ENCODE data around the gene CST9.
"Not testable (repeated sequence)": the region's sequence is repeated elsewhere in the genome, so short reads cannot be mapped to it uniquely, and the experiment has no call there.

Gene CST9

DNA sequence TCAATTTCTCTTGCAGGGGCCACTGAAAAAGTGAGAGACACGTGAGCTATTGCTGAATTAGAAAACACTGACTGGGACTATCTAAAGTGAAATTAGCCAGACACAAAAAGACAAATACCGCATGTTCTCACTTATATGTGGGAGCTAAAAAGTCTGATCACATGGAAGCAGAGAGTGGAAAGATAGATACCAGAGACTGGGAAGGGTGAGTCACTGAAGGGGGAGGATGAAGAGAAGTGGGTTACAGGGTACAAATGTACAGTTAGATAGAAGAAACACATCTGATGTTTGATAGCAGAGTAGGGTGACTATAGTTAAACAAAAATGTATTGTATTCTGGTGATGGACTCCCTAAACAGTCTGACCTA is 18.6 kb upstream of the CST9 start:
- no peak for DNase-seq (ENCODE audit: low read depth in 1 of 2, low spot score in 1 of 2)

DNA sequence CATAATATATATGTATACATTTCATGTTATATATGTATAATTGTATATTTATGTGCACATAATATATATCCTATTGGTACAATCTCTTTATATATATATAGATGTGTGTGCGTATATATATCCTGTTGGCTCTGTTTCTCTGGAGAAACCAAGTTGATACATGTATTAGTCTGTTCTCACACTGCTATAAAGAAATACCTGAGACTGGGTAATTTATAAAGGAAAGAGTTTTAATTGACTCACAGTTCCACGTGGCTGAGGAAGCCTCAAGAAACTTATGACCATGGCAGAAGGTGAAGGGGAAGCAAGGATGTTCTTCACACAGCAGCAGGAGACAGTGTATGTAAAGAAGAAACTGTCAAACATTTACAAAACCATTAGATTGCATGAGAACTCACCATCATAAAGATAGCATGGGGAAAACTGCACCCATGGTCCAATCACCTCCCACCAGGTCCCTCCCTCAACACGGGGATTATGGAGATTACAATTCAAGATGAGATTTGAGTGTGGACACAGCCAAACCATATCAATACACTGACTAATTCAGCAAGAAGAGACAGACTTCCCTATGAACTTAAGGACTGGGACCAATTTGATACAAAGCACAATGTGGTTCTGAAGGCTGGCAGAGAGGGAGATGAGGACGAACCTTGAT is 18.1 kb upstream of the CST9 start:
- DNase-seq (ENCODE audit: low read depth in 1 of 2, low spot score in 1 of 2): no peak

DNA sequence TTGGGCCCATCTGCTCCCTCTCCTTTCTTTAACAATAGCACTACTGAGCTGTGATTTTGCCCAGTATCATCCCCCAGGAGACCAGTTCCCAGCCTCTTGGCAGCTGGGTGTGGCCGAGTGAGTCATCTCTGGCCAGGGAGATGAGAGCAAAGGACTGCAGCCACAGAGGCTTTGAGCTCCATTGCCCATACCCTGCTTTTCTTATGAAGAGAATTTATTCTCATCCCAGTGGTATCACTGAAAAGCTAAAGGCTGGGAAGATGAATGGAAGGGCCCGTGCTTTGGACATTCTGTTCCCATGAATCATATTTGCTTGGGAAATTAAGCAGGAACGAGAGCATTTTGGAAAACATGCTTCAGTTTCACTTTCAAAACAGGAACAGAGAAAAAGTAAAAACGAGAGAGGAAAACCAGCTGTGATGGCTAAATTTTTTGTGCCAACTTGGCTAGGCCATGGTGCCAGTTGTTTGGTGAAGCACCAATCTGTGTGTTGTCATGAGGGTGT is 17.2 kb upstream of the CST9 start:
- no peak for DNase-seq (ENCODE audit: low read depth in 1 of 2, low spot score in 1 of 2)

DNA sequence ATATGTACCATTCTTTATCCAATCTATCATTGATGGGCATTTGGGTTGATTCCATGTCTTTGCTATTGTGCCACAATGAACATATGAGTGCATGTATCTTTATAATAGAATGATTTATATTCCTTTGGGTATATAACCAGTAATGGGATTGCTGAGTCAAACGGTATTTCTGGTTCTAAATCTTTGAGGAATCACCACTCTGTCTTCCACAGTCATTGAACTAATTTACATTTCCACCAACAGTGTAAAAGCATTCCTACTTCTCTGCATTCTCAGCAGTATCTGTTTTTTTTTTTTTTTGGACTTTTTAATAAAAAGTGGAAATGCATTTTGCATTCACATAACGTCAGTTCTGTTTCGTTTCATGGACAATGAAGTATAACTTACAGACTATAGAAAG is 16.7 kb upstream of the CST9 start:
- not testable (repeated sequence) for DNase-seq (ENCODE audit: low read depth in 1 of 2, low spot score in 1 of 2)

DNA sequence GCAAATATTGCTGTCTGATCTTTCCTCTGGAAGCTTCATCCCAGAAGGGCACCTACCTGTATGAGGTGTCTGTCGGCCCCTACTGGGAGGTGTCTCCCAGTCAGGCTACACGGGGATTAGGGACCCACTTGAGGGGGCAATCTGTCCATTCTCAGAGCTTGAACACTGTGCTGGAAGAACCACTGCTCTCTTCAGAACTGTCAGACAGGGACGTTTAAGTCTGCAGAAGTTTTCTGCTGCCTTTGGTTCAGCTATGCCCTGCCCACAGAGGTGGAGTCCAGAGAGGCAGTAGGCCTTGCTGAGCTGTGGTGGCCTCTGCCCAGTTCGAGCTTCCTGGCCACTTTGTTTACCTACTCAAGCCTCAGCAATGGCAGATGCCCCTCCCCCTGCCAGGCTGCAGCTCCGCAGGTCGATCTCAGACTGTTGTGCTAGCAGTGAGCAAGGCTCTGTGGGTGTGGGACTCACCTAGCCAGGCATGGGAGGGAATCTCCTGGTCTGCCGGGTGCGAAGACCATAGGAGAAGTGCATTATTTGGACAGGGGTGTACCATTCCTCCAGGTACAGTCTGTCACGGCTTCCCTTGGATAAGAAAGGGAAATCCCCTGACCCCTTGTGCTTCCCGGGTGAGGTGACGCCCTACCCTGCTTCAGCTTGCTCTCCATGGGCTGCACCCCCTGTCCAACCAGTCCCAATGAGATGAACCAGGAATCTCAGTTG is 15.1 kb upstream of the CST9 start:
- not testable (repeated sequence) for DNase-seq (ENCODE audit: low read depth in 1 of 2, low spot score in 1 of 2)

DNA sequence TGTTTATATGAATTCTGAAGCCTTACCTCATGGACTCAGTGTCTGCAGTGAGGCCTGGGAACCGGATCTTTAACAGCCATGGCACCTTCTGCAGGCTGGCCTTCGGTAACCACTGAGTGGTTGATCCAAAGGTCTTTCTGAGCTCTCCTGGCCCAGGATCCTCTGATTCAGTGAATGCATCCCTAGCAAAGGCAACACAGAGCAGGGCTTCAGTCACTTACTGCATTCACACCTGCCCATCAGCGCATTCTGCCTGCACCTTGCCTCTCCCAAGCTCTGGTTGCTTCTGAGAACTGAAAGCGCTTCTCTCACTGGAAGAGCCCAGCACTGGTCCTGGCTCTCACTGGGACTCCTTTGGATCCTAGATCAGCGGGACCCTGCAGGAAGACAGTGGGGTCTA is 8.4 kb upstream of the CST9 start:
- DNase-seq (ENCODE audit: low read depth in 1 of 2, low spot score in 1 of 2): no peak

DNA sequence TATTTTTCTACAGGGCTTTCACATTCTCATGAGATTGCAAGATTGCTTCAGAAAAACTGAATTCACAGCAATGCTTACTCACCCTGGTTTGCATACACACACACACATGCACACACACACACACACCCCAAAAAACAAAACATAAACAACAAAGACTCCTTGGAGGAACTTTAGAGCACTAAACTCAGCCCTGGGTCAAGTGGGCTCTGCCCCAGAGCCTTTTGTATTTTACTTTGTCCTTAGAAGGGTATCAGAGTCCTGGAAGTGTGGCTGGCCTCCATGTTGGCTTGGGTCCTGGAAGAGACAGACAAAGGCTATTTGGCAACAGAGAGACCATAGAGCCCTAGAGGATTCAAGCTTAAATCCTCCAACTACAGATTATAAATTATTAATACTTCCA is 8.0 kb upstream of the CST9 start:
- no peak for DNase-seq (ENCODE audit: low read depth in 1 of 2, low spot score in 1 of 2)

DNA sequence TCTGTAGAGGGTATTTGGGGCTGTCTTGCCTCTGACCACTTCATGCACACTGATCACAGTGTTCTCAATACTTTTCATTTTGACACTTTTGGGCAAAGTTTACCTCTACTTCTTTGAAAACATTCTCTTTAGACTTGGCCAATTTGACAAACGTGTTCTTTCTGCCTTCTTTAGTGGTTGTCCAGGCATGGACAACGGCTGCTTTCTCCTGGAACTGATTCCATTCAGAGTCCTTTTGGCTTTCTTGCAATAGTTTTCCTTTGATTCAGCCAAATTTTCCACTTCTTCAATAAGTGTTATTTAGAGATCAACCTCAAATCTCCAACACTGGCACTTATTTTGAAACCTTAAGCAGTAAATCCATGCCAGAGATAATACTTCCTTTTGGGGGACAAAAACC is 6.7 kb upstream of the CST9 start:
- no peak for DNase-seq (ENCODE audit: low read depth in 1 of 2, low spot score in 1 of 2)

DNA sequence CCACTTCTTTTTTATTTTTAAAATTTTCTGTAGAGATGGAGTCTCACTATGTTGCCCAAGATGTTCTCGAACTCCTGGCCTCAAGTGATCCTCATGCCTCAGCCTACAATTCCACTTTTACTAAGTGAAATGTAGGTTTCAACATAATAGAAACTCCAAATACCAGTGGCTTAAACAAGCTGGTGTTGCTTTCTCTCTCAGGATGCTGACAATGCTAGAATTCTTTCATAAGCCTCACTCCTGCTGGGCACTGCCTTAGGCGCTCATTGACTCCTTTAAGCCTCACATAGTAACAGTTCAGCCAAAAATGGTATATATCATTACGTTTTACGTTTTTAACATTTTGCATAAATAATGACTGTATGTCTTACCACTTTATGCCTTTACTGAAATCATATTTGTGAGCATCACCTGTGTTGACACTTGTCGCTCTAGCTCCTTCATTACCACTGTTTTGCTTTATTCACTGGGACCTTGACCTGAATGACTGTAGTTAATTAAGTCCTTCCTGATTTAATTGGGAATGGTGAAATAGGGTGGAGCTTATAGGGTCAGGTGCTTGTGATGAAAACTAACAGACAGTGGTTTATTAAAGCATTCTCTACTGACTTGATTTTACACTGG is 3.9 kb upstream of the CST9 start:
- no peak for DNase-seq (ENCODE audit: low read depth in 1 of 2, low spot score in 1 of 2)

DNA sequence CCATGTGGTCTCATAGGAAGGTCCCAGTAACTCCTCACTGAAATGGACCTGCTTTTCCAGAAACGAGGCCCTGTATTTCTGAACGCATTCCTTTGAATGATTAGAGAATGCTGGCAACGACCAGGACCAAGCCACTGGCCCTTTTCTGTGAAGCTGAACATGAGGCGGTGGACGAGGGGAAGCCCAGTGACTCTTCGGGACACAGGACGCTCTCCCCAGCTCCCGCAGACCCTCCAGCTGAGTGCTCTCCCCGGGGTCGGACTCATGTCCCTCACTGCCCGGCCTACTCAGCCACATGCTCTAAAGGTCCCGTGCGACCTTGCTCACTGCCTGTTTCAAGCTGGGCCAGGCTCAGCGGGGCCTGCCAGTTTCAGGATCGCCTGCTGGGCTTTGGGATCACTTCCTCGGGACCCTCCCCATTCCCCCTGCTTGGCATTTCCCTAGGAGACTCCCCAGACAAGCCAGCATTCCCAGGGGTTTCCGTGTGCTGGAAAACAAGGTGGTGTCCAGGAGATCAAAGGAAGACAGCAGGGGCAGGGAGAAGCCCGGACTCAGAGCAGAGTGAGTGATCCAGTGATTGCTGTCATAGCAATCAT is 2.6 kb upstream of the CST9 start:
- DNase-seq (ENCODE audit: low read depth in 1 of 2, low spot score in 1 of 2): no peak

DNA sequence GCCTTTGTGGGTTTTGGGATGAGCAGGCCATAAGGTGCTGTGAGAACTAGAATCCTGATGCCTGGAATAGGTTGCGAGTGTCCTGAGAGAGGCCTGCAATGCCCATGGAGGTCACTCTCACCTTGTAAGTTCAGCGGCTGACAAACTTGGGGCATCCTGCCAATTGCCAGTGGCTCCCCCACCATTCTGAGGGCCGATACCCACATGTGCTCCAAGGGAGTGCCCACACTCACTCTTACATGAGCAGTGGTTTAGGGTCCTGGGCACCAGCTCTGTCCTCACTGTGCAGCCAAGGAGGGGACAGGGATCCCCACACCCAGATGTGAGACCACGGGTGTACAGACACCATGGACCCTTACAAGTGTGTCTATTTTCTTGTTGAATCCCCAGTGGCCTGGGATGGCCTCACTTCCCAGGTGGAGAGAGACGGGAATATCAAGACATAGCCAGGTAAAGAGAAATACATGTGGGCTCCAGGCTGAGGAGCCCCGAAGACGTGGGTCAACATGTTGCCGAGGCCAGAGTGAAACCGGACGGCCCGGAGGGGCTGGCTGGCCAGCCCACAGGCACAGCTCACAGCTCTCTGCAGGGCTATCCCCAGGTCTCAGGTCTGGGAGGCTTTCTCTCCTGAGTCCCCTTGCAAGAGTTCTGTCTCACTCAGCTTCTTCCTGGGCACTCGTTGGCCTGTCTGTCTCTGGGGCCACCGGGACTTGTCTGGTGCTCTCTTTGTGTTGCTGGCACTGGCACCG is 2.0 kb upstream of the CST9 start:
- no peak for DNase-seq (ENCODE audit: low read depth in 1 of 2, low spot score in 1 of 2)

DNA sequence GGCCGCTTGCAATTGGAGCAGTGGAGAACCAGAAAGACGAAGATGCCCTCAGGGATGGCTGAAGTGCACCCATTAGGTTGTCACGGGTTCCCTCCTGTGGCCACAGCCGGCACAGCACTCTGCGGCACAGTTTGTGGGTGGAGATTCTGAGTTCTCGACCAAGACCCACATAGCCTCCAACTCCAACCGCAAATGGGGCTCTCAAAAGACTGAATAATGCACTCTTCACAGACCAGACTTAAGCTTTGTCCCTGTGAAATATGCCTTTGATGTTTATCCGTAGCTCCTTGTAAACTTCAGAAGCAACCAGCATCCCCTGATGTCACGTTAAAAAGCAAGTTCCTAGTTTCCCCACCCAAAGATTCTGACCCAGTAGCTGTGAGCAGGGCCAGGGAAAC is 934 bp upstream of the CST9 start:
- DNase-seq (ENCODE audit: low read depth in 1 of 2, low spot score in 1 of 2): peak; percentile 45 to 49

DNA sequence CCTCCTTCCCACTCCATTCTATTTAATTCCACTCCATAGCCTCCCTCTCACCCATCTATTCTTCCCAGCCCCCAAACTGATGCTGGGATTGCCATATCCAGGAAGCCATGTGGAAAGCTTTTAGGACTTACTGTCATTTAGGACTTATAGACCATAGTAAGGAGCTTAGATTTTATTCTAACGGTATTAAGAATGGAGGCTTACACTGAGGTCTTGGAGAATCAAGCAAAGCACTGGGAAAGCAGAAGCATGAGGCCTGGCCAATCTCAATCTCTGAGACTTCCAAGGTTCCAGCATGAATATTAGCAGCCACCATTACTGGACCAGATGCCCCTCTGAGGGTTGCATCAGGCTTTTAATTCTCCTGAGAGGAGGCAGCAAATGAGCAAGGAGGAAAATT is 1.4 kb downstream of the CST9 start:
- DNase-seq (ENCODE audit: low read depth in 1 of 2, low spot score in 1 of 2): no peak

DNA sequence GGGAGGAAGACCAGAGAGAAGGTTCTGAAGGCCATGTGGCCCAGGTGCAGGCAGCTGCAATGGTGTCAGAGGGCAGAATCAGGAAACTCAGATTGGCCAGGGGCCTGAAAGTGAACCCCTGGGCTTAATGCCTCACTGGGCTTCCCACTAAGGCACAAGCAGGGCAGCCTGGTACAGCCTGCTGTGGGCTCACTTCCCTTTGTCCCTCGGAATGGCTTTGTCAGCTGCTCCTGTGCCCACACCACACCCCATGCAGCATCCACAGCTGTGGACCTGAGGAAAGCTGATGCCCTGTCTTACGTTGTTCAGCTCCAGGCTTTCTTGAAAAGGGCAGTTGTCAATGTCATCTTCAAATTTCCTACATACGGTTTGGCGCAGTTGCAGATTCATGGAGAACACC is 2.4 kb downstream of the CST9 start:
- DNase-seq (ENCODE audit: low read depth in 1 of 2, low spot score in 1 of 2): no peak

DNA sequence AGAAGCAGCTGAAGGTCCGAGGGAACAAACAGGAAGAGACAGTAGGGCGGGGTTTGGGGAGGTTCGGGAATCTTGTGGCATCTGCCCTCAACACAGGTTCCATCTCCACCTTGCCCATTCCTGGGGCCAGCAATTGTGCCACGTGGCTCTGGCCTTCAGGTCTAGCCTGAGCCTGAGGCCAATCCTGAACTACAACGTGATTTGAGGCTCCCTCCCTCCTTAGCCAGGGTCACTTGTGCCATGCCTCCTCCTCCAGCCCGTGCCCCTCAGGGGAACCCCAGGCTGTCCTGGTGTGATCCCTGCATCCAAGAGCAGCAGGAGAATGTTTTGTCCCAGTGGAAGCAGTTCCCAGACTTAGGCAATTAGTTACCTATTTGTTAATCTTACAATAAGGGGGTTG is 3.0 kb downstream of the CST9 start:
- no peak for DNase-seq (ENCODE audit: low read depth in 1 of 2, low spot score in 1 of 2)

DNA sequence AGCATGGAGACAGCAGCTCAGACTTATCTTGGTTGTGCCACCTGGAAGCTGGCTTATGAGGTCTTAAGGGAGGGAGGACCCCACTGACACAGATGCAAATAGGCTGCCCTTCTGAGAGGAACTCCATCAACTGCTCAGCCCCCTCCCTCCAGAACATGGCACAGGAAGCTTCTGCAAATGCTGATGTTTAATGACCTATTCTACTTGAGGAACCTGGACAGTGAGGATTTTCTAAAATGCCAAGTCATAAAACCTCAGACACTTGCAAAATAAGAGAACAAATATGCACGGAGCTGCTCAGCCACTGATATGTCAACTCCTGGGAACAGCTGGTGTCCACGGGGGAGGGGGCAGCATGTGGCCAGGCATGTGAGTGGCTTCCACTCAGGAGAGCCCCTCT is 3.5 kb downstream of the CST9 start:
- no peak for DNase-seq (ENCODE audit: low read depth in 1 of 2, low spot score in 1 of 2)

DNA sequence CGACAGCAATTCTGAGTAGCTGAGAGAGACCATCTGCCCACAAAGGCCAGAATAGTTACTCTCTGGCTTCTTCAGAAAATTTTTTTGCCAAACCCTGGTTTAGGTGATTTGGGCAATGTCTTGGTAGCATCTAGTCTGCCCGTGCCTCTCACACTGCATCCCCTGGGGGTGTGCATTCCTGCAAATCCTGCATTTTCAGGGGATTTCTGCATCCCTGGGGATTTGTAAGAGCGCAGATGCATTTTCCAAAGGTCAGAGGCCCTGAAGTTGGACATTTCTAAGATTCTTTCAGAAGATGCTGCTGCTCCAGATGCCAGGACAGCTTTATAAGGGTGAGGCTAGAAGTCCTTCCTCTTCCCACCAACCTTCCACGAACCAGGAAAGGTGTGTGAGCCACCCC is 4.0 kb downstream of the CST9 start:
- no peak for DNase-seq (ENCODE audit: low read depth in 1 of 2, low spot score in 1 of 2)

DNA sequence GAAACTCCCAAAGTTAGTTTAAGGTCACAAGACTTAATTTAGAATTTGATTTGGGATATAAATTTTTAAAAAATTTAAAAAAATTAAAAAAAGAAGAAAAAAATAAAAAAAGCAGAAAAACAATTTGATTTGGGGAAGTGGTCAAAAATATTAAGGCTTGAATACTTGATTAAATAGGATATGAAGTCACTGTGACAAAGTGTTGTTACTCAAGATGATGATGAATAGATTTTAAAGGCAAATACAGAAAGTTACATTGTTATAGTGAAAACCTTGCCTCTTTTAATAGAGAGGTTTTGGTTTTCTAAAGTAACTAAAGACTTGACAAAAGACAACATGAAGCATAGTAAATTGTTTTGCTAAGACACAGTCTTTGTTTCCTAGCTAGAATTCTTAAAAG is 7.2 kb downstream of the CST9 start:
- DNase-seq (ENCODE audit: low read depth in 1 of 2, low spot score in 1 of 2): no peak

DNA sequence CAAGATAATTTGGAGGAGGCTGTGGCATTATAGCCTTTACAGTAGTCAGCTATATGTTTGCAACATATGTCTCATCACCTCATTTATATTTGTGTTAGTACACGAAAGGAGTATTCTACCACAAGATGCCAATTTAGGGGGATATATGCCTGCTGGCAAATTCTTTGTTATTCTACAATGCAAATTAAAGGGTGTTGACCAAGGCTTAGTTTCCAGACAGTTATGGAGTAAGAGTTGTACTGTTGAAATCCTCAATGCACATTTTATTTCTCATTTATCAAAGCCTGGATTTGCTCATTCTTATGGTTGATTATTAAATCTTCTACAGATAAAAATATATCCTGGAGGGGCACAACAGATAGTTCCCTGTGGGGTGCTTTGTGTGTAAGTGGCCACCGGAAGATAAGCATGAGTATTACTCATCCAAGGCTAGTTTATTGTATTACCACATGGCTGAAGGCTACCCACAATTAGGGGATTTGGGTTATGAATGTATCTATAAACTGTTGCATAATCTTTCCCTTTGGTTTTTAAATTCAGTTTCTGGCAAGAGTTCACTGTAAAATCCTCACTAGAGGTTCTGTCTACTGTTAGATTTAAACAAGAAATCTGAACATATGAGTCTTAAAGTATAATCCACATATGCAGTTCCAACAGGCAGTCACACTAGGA is 9.0 kb downstream of the CST9 start:
- no peak for DNase-seq (ENCODE audit: low read depth in 1 of 2, low spot score in 1 of 2)

DNA sequence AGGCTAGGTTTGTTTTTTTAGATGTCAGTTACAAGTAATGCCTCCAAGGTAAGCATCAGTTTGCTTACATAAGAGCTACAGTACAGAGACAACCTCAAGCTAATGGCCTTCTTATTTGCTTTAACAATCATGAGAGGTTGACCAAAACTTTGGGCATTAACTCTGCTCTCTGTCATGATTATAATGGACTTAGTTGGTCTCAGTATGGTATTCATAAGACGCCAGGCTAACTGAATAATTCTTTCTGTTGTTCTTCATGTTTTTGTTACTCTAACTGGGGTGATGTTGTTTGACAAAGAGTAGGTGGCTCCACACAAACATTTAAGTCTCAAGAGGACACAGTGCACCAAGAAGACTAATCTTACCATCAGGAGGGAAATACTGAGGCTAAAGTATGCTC is 9.8 kb downstream of the CST9 start:
- DNase-seq (ENCODE audit: low read depth in 1 of 2, low spot score in 1 of 2): no peak

All from activated CD4-positive, alpha-beta T cell treated with anti-CD3 and anti-CD28 coated beads, Interleukin-2, amount 50 U/mL, for 24 hours (primary cell).